Dermis blood vessel endothelial cell (primary cell): Measurements from ENCODE around the gene DRC7. TPM values are rescaled to one million over a fixed set of nuclear protein-coding genes. Genes with fewer than 3 reads are reported as not detected.

ENCODE experiments used
- DNase-seq: peaks from one replicate; pipeline ENCODE4 v3.0.0; 2010
- total RNA-seq: library from RNA; depleted of rRNA; stranded (reverse); fragments of >200 nt; gene quantifications from 2 replicates; pipeline ENCODE4 v1.2.3, GENCODE V29; 2014

The DRC7 gene
- total RNA-seq, 1 donor from 2014 or later = not detected

DNA sequence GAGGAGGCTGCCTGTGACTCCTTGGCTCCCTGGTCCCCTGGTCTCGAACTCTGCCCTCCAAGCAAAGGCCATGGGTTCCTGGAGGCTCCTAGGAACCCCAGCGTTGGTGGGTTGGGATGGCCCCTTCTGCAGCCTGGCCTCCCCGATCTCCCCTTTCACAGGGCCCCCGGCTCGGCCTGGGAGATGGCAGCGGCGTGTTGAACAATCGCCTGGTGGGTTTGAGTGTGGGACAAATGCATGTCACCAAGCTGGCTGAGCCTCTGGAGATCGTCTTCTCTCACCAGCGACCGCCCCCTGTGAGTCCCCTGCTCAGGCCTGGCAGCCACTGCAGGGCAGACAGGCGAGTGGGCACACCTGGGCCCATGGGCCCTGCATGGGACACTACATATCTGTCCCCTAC, 15.6 kb upstream of the DRC7 start:
- no peak for DNase-seq

GRCh38 chr16:57679767-57680482, 14.7 kb upstream of the DRC7 start:
- DNase-seq = no peak

DNA sequence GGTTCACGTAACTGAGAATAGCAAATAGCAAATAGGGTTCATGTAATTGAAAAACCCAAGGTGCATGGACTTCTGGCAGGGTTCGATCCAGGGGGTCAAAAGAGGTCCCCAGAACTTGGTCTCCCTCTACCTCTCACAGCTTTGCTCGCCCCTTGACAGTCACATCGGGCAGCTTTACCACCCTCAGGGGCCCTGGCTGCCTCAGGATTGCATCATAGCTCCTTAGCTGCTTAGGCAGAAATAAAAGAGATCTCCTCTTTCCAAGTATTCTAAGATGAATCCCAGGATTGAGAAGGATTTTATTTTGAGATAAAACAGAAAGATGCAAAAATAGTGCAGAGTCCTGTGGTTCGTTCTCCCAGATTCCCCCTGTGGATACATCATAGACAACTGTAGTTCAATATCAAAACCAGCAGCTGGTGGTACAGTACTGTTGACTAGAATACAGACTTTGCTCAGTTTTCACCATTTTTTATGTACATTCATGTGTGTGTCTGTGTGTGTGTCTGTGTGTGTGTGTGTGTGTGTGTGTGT, 13.7 kb upstream of the DRC7 start:
- DNase-seq = no peak

DNA sequence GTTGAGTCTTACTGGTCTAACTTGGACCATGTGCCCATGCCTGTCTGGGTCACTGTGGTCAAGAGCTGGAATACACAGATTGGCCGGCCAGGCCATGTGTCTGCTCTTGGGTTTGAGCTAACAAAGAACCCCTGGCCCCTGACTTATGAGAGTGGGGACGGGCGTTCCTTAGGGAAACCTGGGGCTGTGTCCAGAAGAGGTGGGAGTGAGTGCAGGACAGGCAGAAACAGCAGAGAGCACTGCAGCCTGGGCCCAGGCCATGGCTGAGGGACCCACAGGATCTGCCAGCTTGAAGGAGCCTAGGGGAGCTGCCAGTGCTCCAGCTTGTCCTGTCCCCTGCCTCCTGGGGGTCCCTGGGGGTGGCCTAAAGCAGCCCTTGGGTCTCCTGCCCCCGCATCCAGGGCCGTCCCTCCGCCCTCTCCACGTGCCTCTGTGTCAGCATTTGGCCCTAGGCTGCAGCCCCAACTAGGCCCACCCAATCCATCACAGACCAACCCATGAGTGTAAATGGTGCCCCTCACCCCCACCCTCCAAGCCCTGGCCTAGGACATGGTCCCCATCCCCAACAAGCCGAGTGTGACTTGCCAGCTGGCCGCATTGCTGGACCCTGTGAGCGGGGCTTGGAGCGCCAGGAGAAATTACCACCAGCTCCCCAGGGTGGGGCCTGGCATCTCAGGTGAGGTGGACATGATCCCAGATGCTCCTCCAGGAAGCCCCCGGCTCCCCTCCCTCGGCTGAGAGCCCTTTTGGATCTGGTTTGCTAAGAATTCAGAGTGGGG, 12.5 kb upstream of the DRC7 start:
- DNase-seq = no peak

DNA sequence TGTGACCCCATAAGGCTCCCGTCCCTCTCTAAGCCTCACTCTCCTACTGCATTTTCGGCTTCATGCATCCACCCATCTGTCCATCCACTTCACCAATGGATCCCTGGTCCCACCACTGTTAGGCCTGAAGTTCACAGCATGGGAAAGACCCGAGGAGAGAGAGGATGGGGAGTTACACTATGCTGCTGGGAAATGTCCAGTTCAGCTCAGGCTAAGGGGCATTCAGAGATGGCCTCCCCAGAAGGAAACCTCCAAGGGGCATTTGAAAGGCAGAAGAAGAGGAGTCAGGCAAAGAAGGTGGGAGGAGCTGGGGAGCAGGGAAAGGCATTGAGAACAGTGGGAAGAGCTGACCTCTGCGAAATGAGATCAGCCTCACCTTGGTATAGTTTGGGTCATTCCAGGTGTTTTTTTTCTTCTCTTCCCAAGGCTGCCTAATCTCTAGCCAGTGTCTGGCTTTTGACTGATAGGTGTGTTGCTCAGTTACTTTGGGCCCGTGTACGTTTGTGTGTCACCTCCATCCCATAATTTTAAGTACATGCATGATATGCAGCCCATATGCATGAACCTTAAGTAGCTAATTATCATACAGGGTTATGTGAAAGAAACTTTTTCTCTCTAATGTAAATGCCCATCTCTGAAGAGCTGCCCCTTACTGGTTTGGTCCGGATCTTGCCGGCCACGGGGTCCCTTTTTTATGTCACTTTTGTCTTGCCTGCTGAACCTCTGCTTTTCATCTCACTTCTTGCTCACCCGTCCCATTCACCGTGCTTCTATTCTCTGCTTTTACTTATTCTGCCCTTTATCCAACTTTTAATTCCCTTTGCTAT, 11.6 kb upstream of the DRC7 start:
- DNase-seq = no peak

GRCh38 chr16:57683636-57684545, 10.7 kb upstream of the DRC7 start:
- no peak for DNase-seq

DNA sequence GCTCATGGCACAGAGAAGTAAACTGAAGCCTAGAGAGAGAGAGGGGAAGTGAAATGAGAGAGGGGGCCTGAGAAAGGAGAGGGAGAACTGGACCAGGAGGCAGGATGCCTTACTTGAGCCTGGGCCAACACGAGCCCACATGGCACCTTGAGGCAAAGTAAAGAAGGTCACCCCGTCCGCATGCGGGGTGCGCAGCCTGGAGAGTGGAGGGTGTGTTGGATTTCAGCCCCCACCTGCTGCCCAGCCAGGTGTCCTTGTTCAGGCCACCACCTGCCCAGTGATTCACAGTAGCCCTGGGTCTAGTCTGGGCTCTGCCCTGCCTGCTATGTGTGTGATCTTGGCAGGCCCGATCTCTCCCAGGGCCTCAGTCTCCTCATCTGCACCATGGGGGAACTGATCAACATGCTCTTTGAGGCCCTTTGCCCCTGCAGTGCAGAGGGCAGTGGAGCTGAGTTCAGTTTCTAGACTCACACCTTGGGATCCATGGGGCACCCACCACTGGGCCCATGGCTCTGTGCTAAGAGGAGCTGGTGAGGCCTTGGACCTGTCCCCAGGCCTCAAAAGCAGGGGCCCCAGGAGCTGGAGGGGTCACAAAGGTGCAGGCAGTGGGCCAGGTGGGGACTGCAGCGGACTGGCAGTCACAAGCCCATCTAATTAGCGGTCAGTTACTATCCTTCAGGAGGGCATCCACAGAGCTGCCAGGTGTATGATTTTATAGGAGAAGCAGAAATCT, 9.8 kb upstream of the DRC7 start:
- DNase-seq = no peak

GRCh38 chr16:57685633-57686032, 9.0 kb upstream of the DRC7 start:
- DNase-seq = no peak

DNA sequence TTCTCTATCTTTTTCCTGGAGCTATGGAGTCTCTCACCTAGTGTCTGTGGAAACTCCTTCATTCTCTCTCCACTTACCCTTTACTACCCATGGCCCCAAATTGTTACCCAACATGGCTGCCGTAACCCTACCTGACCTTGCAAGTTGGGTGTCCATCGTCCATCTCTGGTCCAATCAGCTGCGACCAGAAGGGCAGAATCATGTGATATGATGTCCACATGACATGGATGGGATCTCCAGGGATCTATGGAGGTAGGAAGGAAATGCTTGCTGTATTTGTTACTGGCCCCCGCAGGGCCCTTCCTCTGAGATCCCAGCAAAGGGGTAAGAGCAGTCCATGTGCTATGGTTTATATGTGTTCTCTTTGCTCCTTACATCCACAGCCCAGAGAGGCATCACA, 8.0 kb upstream of the DRC7 start:
- DNase-seq = no peak

GRCh38 chr16:57687363-57687929, 7.2 kb upstream of the DRC7 start:
- DNase-seq = no peak

- no peak for DNase-seq
Observed at GRCh38 chr16:57688487-57688986, 6.1 kb upstream of the DRC7 start.

GRCh38 chr16:57688987-57689761, 5.4 kb upstream of the DRC7 start:
- DNase-seq = no peak

DNA sequence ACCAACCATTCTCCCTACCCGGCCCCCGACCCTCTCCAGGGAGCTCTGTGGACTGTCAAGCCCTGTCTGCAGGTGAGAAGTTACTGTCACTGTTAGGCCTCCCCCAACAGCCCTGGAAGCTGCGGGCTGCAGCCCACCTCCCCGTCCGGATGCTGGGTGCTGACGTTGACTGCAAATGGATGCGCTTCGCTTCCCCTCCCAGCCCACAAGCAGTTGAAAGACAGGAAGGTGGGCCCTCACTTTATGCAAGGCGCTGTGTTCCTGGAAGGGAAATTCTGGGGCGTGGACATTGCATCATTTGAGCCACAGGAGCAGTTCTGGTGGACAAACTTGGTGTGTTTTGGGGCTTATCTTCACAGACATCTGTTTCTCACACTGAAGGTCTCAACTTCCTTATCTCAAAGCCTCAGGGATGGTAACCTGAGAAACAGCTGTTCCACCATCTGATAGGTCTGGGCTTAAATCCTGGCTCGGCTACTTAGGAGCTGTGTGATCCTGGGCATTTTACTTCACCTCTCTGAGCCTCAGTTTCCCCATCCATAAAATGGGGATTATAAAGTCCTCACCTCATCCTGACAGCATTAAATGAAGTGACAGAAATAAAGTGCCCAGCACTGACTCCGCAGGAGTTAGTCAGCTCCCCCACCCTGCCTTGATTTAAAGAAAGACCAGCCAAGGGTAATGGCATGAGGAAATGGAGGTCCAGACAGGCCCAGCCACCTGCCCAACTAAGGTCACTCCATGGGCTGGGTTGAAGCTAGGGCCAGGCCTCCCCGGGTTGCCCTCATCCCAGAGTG, 4.6 kb upstream of the DRC7 start:
- peak; percentile 42 for DNase-seq

DNA sequence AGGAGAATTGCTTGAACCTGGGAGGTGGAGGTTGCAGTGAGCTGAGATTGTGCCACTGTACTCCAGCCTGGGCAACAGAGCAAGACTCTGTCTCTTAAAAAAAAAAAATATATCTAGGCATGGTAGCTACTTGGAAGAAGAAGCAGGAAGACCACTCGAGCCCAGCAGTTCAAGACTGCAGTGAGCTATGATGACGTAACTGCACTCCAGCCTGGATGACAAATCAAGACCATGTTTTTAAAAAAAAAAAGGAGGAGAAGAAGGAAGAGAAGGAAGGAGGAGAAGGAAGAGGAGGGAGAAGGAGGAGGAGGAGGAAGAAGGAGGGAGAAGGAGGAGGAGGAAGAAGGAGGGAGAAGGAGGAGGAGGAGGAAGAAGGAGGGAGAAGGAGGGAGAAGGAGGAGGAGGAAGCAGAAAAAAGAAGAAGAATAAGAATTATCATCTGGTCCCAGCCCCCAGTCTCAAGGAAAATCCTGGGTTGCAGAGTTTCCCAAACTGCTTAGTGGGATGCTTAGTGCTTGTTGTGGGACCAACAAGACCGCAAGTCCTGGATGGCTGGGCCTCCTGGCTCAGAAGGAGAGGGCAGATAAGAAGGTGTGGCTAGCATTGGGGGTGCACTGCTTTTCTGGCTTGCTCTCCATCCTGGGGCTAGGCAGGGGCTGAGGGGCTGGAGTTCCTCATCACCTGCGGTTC, 3.7 kb upstream of the DRC7 start:
- no peak for DNase-seq

GRCh38 chr16:57692636-57693035, 2.0 kb upstream of the DRC7 start:
- no peak for DNase-seq

DNA sequence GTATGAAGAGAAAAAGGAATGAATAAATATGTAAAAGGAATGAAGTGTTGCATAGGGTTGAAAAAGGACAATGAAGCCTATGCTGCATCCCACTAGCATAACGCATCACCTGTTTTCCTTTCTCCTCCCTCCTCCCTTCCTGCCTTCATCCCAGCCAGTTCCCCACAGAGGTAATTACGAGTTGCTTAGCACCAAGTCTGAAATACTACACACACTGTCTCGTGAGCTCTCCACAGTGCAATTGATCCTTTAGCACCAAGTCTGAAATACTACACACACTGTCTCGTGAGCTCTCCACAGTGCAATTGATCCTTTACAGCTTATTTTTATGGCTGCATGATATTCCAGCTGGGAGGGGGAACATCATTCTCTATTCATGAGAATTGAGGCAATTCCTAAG, 1.1 kb upstream of the DRC7 start:
- DNase-seq = no peak

GRCh38 chr16:57694231-57694724, 328 bp upstream of the DRC7 start:
- no peak for DNase-seq

DNA sequence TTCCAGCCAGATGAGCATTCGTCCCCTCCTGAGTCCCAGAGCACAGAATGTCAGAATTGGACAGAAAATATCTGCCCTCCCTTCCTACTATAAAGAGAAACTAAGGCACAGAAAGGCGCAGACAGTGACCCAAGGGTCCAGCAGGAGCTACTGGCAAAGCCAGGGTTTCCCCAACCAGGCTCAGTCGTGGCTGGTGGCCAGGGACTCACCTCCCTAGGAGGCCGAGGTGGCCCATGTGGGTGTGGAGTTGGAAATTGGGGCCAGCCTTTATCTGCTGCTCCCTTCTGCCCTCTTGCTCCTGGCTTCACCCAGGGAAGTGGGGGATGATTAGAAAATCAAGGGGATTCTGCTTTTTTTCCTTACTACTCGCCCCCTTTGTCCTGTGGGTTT, 1.1 kb downstream of the DRC7 start:
- DNase-seq = no peak
